ENCODE results near the gene BPIFB6. TPM values are rescaled to one million over a fixed set of nuclear protein-coding genes. Genes with fewer than 3 reads are reported as not detected.

The BPIFB6 gene
- total and polyA plus RNA-seq, 2 donors from 2014 or later, result not detected

DNA sequence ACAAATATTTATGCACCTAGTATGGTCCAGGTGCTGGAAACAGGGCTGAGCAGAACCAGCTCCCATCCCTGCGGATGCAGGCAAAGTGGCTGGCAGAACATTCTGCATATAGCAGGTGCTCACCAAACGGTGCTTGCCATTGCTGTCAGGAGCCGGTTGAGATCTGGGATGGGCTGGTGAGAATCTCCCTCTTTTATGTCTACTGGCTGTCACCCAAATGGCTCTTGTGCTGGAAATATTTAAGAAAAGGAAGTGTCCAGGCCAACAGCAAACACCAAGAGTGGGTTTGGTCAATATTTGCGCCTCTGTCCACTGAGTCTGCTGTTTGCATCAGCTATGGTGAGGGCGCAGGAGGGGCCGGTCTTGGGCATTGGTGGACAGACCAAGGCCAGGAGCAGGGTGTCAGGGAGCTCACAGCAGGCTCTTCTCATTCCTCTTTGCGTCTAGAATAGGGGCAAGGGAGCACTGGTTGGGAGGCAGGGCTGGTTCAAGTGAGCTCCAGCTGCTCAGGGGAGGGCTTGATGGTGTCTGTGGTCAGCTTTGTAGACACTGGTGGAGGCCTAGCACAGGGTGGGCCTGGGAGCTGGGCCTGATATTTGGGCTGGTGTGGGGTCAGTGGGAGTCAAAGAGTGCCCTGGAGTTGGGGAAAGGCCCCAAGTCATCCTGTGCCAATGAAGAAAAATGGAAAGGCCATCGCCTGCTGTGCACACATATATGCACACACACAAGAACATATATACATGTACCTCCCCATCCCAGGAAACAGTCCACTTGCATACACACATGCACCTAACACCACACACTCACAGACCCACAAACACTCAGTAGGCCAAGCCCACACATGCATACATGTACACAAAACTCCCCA lies 25.3 kb upstream of the BPIFB6 start:
- no peak for DNase-seq
- Histone ChIP-seq H3K9me3 (ENCODE audit: control insufficient read depth in 2 of 3, insufficient read depth in 1 of 3, low read length in 3 of 3) (peaks cover 0 to 4% (median 0%) of the 10 kb centered on the region in 3 donors), H3K4me1 (ENCODE audit: control insufficient read depth in 2 of 3, insufficient read depth in 2 of 3, low read depth in 1 of 3, low read length in 3 of 3) (peaks cover 0 to 3% (median 0%) of the 10 kb centered on the region in 3 donors), H3K4me3 (ENCODE audit: low read length in 3 of 3) (no peak overlapping the region), H3K27ac (ENCODE audit: low read depth in 2 of 2, low read length in 2 of 2) (no peak overlapping the region), H3K9ac (ENCODE audit: low read length in 3 of 3) (no peak overlapping the region), H3K36me3 (ENCODE audit: control insufficient read depth in 2 of 3, insufficient read depth in 3 of 3, low read length in 3 of 3) (no peaks in the 10 kb centered on the region), H3K27me3 (ENCODE audit: control insufficient read depth, insufficient read depth, low read length) (no peaks in the 10 kb centered on the region)
- no peak for FAIRE-seq
- TF ChIP-seq, protein P1, sequence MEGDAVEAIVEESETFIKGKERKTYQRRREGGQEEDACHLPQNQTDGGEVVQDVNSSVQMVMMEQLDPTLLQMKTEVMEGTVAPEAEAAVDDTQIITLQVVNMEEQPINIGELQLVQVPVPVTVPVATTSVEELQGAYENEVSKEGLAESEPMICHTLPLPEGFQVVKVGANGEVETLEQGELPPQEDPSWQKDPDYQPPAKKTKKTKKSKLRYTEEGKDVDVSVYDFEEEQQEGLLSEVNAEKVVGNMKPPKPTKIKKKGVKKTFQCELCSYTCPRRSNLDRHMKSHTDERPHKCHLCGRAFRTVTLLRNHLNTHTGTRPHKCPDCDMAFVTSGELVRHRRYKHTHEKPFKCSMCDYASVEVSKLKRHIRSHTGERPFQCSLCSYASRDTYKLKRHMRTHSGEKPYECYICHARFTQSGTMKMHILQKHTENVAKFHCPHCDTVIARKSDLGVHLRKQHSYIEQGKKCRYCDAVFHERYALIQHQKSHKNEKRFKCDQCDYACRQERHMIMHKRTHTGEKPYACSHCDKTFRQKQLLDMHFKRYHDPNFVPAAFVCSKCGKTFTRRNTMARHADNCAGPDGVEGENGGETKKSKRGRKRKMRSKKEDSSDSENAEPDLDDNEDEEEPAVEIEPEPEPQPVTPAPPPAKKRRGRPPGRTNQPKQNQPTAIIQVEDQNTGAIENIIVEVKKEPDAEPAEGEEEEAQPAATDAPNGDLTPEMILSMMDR (IDR thresholded peaks at IDR 0.05; ENCODE audit: borderline replicate concordance, extremely low read depth, insufficient read depth), result no peak
- intact Hi-C loops (cut with DNase I), result no loop called here

DNA sequence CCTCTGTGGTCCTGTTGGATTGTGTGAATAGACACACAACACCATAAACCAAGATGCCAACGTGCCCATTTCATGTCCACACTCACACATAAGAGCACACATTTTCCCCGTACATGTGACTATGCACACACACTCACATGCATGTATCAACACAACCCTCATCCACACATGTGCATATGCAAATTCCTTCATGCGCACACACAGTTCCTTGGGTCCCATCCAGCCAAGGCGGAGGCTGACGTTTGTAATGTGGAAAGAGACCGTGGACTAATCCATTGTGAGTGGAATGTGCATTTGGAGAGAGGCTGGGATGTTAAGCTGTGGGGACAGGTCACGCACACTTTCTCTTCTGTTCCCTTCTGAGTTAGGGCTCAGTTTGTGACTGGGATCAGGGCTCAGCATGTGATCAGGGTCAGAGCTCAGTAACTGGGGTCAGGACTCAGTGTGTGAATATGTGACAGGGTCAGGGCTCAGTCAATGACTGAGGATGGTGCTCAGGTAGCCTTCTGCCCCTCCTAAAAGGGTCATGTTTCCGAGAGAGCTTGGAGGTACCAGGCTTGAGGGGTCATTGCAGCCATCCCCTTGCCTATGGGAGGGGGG lies 24.6 kb upstream of the BPIFB6 start:
- intact Hi-C loops (cut with DNase I), result no loop called here
- FAIRE-seq (no peak), DNase-seq (no peak)
- no peak overlapping the region for H3K9ac ChIP-seq (ENCODE audit: low read length in 3 of 3)
- TF ChIP-seq, protein P1 (IDR thresholded peaks at IDR 0.05; ENCODE audit: borderline replicate concordance, extremely low read depth, insufficient read depth), result no peak
- H3K27me3 ChIP-seq (ENCODE audit: control insufficient read depth, insufficient read depth, low read length), result no peaks in the 10 kb centered on the region
- H3K27ac ChIP-seq (ENCODE audit: low read depth in 2 of 2, low read length in 2 of 2), result no peak overlapping the region
- H3K36me3 ChIP-seq (ENCODE audit: control insufficient read depth in 2 of 3, insufficient read depth in 3 of 3, low read length in 3 of 3), result no peaks in the 10 kb centered on the region
- peaks cover 0 to 4% (median 0%) of the 10 kb centered on the region in 3 donors for H3K9me3 ChIP-seq (ENCODE audit: control insufficient read depth in 2 of 3, insufficient read depth in 1 of 3, low read length in 3 of 3)
- no peak overlapping the region for H3K4me3 ChIP-seq (ENCODE audit: low read length in 3 of 3)
- H3K4me1 ChIP-seq (ENCODE audit: control insufficient read depth in 2 of 3, insufficient read depth in 2 of 3, low read depth in 1 of 3, low read length in 3 of 3), result peaks cover 0 to 3% (median 0%) of the 10 kb centered on the region in 3 donors

DNA sequence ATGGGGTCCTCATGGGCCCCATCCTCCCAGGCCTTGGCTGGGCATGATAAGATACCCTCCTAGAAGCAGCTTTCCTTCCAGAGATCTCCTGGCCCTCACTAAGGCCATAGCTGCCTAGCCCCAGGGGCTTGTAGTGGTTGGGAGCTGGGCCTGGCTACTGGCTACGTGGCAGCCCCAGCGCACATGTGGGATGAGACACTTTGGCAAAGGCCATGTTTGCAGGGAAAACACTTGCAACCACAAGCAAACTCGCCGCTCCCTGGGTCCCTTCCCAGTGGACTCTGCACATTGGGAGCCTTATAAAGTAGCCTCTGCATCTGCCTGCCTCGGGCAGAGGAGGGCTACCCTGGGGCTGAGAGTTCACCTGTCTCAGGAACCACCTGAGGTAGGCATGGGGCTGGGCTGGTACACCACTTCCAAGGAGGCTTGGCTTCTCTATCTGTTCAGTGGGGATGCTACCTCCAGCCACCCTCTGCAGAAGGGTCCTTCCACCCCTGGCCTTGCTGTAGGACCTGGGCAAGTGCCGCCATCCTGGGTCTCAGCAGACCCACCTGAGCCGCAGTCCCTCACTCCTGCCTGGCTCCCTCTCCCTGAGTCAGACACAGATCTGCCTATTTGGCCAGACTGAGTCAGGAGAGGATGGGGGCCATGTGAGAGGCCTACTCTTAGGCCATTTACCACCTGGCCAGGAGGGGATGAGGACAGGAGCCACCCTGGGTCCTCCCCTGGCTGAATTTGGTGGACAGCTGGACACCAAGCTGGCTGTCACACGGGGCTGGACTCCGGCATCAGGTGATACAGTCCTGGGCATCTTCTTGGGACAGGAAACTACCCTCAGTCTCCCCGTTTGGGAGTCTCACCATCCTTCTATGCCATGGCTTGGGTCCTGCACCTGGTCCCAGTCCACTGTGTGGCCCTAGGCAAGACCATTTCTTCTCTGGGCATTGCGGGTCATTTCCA lies 23.8 kb upstream of the BPIFB6 start, which contains the start of gene BPIFB2:
Gene BPIFB2, plus strand, starts transcription at position 329 of the 960 bp plus-strand sequence. CDS start 871 bp downstream, outside the sequence.
- Histone ChIP-seq H3K4me3 (ENCODE audit: low read length in 3 of 3) (no peak within 1 kb of the TSS), H3K9me3 (ENCODE audit: control insufficient read depth in 2 of 3, insufficient read depth in 1 of 3, low read length in 3 of 3) (peaks cover 0 to 4% (median 0%) of the 10 kb centered on the region in 3 donors), H3K27me3 (ENCODE audit: control insufficient read depth, insufficient read depth, low read length) (no peaks in the 10 kb centered on the region), H3K9ac (ENCODE audit: low read length in 3 of 3) (no peak within 1 kb of the TSS), H3K4me1 (ENCODE audit: control insufficient read depth in 2 of 3, insufficient read depth in 2 of 3, low read depth in 1 of 3, low read length in 3 of 3) (peaks cover 0 to 3% (median 0%) of the 10 kb centered on the region in 3 donors), H3K36me3 (ENCODE audit: control insufficient read depth in 2 of 3, insufficient read depth in 3 of 3, low read length in 3 of 3) (no peaks in the 10 kb centered on the region), H3K27ac (ENCODE audit: low read depth in 2 of 2, low read length in 2 of 2) (no peak within 1 kb of the TSS)
- intact Hi-C loops (cut with DNase I), result no loop called here
- TF ChIP-seq, protein P1 (IDR thresholded peaks at IDR 0.05; ENCODE audit: borderline replicate concordance, extremely low read depth, insufficient read depth), result no peak
- FAIRE-seq, result no peak
- DNase-seq, result no peak
